NCI-H146 treated with DMSO at 0.1 percent for 48 hours (cell line): Measurements from ENCODE around the gene HSPG2.
"Not testable (repeated sequence)": the region's sequence is repeated elsewhere in the genome, so short reads cannot be mapped to it uniquely, and the experiment has no call there.

Source experiments
- DNase-seq: peaks from one replicate; lab custom pipeline; 2025; ENCODE audit not compliant: unreplicated experiment; lab: John Stamatoyannopoulos, UW

HSPG2 gene

GRCh38 chr1:21813542-21813941 lies 123.6 kb downstream of the HSPG2 start:
- DNase-seq: no peak

- no peak for DNase-seq
These were observed 125.2 kb downstream of the HSPG2 start, which contains the start of gene LDLRAD2 for GRCh38 chr1:21811875-21812305. LDLRAD2 (plus strand) TSS chr1:21812265; CDS start chr1:21812452, 187 bp downstream.

GRCh38 chr1:21804536-21804935 lies 132.6 kb downstream of the HSPG2 start:
- DNase-seq: no peak

- no peak for DNase-seq
These were observed 136.0 kb downstream of the HSPG2 start for GRCh38 chr1:21801100-21801499.

GRCh38 chr1:21799730-21800129 lies 137.4 kb downstream of the HSPG2 start:
- no peak for DNase-seq

GRCh38 chr1:21795075-21795474 lies 142.0 kb downstream of the HSPG2 start:
- DNase-seq: no peak

- no peak for DNase-seq
These were observed 142.5 kb downstream of the HSPG2 start for GRCh38 chr1:21794656-21795055.

GRCh38 chr1:21793104-21793503 lies 144.0 kb downstream of the HSPG2 start:
- no peak for DNase-seq

GRCh38 chr1:21786640-21787039 lies 150.5 kb downstream of the HSPG2 start:
- DNase-seq: no peak

- not testable (repeated sequence) for DNase-seq
These were observed 151.3 kb downstream of the HSPG2 start for GRCh38 chr1:21785764-21786163.

- DNase-seq: peak; percentile 85
These were observed 153.2 kb downstream of the HSPG2 start for GRCh38 chr1:21783679-21784603.

- peak; percentile 63 for DNase-seq
These were observed 154.0 kb downstream of the HSPG2 start, which contains the start of gene USP48 for GRCh38 chr1:21782868-21783678. USP48 (minus strand) TSS chr1:21783149; CDS start chr1:21782957, 192 bp downstream.

GRCh38 chr1:21782349-21782867 lies 154.7 kb downstream of the HSPG2 start:
- peak; percentile 10 for DNase-seq

- DNase-seq: no peak
These were observed 155.2 kb downstream of the HSPG2 start for GRCh38 chr1:21781815-21782348.

GRCh38 chr1:21779613-21780521 lies 157.2 kb downstream of the HSPG2 start:
- no peak for DNase-seq

GRCh38 chr1:21778405-21778727 lies 158.7 kb downstream of the HSPG2 start:
- no peak for DNase-seq

- DNase-seq: not testable (repeated sequence)
These were observed 160.2 kb downstream of the HSPG2 start for GRCh38 chr1:21776925-21777324.

GRCh38 chr1:21775985-21776562 lies 161.0 kb downstream of the HSPG2 start:
- no peak for DNase-seq

GRCh38 chr1:21775550-21775914 lies 161.6 kb downstream of the HSPG2 start:
- DNase-seq: no peak
